ENCODE data around the gene OOSP3. TPM values are rescaled to one million over a fixed set of nuclear protein-coding genes. Genes with fewer than 3 reads are reported as not detected.
A peak's percentile ranks its signal among the peaks of the same experiment; 100 is the strongest.
"Not testable (repeated sequence)": the region's sequence is repeated elsewhere in the genome, so short reads cannot be mapped to it uniquely, and the experiment has no call there.

OOSP3 gene
- total RNA-seq, 1 donor from 2014 or later = not detected

GRCh38 chr11:59875856-59876519 lies 2.6 kb upstream of the OOSP3 start:
- DNase-seq (ENCODE audit: low read depth) = no peak

GRCh38 chr11:59877325-59877724 lies 1.3 kb upstream of the OOSP3 start:
- no peak for DNase-seq (ENCODE audit: low read depth)

- no peak for DNase-seq (ENCODE audit: low read depth)
Observed at GRCh38 chr11:59877784-59878183, 798 bp upstream of the OOSP3 start.

GRCh38 chr11:59879567-59879966 lies 985 bp downstream of the OOSP3 start:
- DNase-seq (ENCODE audit: low read depth) = no peak

GRCh38 chr11:59883597-59883996 lies 5.0 kb downstream of the OOSP3 start:
- DNase-seq (ENCODE audit: low read depth) = no peak

- not testable (repeated sequence) for DNase-seq (ENCODE audit: low read depth)
Observed at GRCh38 chr11:59887156-59887555, 8.6 kb downstream of the OOSP3 start.

GRCh38 chr11:59891781-59892181 lies 13.2 kb downstream of the OOSP3 start:
- DNase-seq (ENCODE audit: low read depth) = peak; percentile 56

GRCh38 chr11:59894616-59895015 lies 16.0 kb downstream of the OOSP3 start:
- DNase-seq (ENCODE audit: low read depth) = no peak

- DNase-seq (ENCODE audit: low read depth) = no peak
Observed at GRCh38 chr11:59898046-59898445, 19.5 kb downstream of the OOSP3 start.

GRCh38 chr11:59898650-59899049 lies 20.1 kb downstream of the OOSP3 start:
- DNase-seq (ENCODE audit: low read depth) = no peak

- no peak for DNase-seq (ENCODE audit: low read depth)
Observed at GRCh38 chr11:59899532-59899931, 20.9 kb downstream of the OOSP3 start.

GRCh38 chr11:59900366-59901126 lies 22.0 kb downstream of the OOSP3 start:
- no peak for DNase-seq (ENCODE audit: low read depth)

- peak; percentile 63 for DNase-seq (ENCODE audit: low read depth)
Observed at GRCh38 chr11:59901306-59901705, 22.7 kb downstream of the OOSP3 start.

- not testable (repeated sequence) for DNase-seq (ENCODE audit: low read depth)
Observed at GRCh38 chr11:59903569-59903968, 25.0 kb downstream of the OOSP3 start.

GRCh38 chr11:59918480-59918879 lies 39.9 kb downstream of the OOSP3 start:
- DNase-seq (ENCODE audit: low read depth) = no peak

GRCh38 chr11:59918987-59919589 lies 40.5 kb downstream of the OOSP3 start:
- DNase-seq (ENCODE audit: low read depth) = peak; percentile 62

GRCh38 chr11:59923813-59924212 lies 45.2 kb downstream of the OOSP3 start:
- no peak for DNase-seq (ENCODE audit: low read depth)

GRCh38 chr11:59931688-59932087 lies 53.1 kb downstream of the OOSP3 start:
- DNase-seq (ENCODE audit: low read depth) = no peak

- no peak for DNase-seq (ENCODE audit: low read depth)
Observed at GRCh38 chr11:59938132-59938531, 59.5 kb downstream of the OOSP3 start, which contains the start of gene OOSP1. Gene OOSP1 (plus strand): TSS chr11:59938432. CDS start chr11:59938455, 23 bp downstream.

GRCh38 chr11:59938718-59939117 lies 60.1 kb downstream of the OOSP3 start:
- no peak for DNase-seq (ENCODE audit: low read depth)

GRCh38 chr11:59939482-59939881 lies 60.9 kb downstream of the OOSP3 start:
- no peak for DNase-seq (ENCODE audit: low read depth)

GRCh38 chr11:59941091-59941490 lies 62.5 kb downstream of the OOSP3 start:
- DNase-seq (ENCODE audit: low read depth) = no peak
